Measurements from ENCODE around the gene NEDD8.

- TF ChIP-seq YY1 (IDR thresholded peaks at IDR 0.05; ENCODE audit: insufficient read depth, insufficient read length) (no peak), ZNF274 (IDR thresholded peaks at IDR 0.05; ENCODE audit: low read depth, low read length) (no peak), SUZ12 (IDR thresholded peaks at IDR 0.05; ENCODE audit: extremely low read depth, insufficient read depth, insufficient read length) (no peak)
These were observed 1.3 kb upstream of the NEDD8 start for GRCh38 chr14:24233538-24233866.

Measured in NT2/D1 (cell line).